ENCODE measurements around the gene MTNR1A. TPM values are rescaled to one million over a fixed set of nuclear protein-coding genes. Genes with fewer than 3 reads are reported as not detected.
"Not testable (repeated sequence)": the region's sequence is repeated elsewhere in the genome, so short reads cannot be mapped to it uniquely, and the experiment has no call there.

MTNR1A gene
- total and polyA plus RNA-seq, 7 donors: not detected

- intact Hi-C loops (cut with DNase I): no loop called here
- Histone ChIP-seq H3K4me1 (no peaks in the 10 kb centered on the region), H3K27me3 (ENCODE audit: insufficient read depth in 3 of 3, low read length in 2 of 3) (no peaks in the 10 kb centered on the region), H3K4me3 (no peak overlapping the region), H3K36me3 (ENCODE audit: insufficient read depth in 1 of 2, low read depth in 1 of 2) (no peaks in the 10 kb centered on the region), H3K27ac (no peak overlapping the region), H3K9me3 (no peaks in the 10 kb centered on the region)
- no peak for DNase-seq
- TF ChIP-seq, protein P1, sequence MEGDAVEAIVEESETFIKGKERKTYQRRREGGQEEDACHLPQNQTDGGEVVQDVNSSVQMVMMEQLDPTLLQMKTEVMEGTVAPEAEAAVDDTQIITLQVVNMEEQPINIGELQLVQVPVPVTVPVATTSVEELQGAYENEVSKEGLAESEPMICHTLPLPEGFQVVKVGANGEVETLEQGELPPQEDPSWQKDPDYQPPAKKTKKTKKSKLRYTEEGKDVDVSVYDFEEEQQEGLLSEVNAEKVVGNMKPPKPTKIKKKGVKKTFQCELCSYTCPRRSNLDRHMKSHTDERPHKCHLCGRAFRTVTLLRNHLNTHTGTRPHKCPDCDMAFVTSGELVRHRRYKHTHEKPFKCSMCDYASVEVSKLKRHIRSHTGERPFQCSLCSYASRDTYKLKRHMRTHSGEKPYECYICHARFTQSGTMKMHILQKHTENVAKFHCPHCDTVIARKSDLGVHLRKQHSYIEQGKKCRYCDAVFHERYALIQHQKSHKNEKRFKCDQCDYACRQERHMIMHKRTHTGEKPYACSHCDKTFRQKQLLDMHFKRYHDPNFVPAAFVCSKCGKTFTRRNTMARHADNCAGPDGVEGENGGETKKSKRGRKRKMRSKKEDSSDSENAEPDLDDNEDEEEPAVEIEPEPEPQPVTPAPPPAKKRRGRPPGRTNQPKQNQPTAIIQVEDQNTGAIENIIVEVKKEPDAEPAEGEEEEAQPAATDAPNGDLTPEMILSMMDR (IDR thresholded peaks at IDR 0.05): no peak
- ATAC-seq: no peak
- 94 to 95% (median 94%) methylated on average over 21 of the region's 21 CpGs for WGBS, 3 donors
Observed at GRCh38 chr4:186534056-186534455, 21.3 kb downstream of the MTNR1A start.

GRCh38 chr4:186523927-186524326 is 31.4 kb downstream of the MTNR1A start:
- H3K4me1 ChIP-seq; H3K27me3 ChIP-seq (ENCODE audit: insufficient read depth in 3 of 3, low read length in 2 of 3); H3K36me3 ChIP-seq (ENCODE audit: insufficient read depth in 1 of 2, low read depth in 1 of 2); ATAC-seq; DNase-seq; intact Hi-C loops (cut with DNase I); H3K4me3 ChIP-seq; H3K27ac ChIP-seq; H3K9me3 ChIP-seq: not testable (repeated sequence)
- 90 to 96% (median 95%) methylated on average over 4 of the region's 4 CpGs for WGBS, 3 donors

- Histone ChIP-seq H3K27me3 (ENCODE audit: insufficient read depth in 3 of 3, low read length in 2 of 3) (no peaks in the 10 kb centered on the region), H3K36me3 (ENCODE audit: insufficient read depth in 1 of 2, low read depth in 1 of 2) (no peaks in the 10 kb centered on the region), H3K4me3 (no peak overlapping the region), H3K27ac (no peak overlapping the region), H3K4me1 (no peaks in the 10 kb centered on the region), H3K9me3 (no peaks in the 10 kb centered on the region)
- TF ChIP-seq, protein P1 (IDR thresholded peaks at IDR 0.05): no peak
- DNase-seq (no peak), ATAC-seq (no peak)
- 56 to 63% (median 61%) methylated on average over 4 of the region's 4 CpGs for WGBS, 3 donors
- intact Hi-C loops (cut with DNase I): no loop called here
Observed at GRCh38 chr4:186516287-186516686, 39.1 kb downstream of the MTNR1A start.

DNA sequence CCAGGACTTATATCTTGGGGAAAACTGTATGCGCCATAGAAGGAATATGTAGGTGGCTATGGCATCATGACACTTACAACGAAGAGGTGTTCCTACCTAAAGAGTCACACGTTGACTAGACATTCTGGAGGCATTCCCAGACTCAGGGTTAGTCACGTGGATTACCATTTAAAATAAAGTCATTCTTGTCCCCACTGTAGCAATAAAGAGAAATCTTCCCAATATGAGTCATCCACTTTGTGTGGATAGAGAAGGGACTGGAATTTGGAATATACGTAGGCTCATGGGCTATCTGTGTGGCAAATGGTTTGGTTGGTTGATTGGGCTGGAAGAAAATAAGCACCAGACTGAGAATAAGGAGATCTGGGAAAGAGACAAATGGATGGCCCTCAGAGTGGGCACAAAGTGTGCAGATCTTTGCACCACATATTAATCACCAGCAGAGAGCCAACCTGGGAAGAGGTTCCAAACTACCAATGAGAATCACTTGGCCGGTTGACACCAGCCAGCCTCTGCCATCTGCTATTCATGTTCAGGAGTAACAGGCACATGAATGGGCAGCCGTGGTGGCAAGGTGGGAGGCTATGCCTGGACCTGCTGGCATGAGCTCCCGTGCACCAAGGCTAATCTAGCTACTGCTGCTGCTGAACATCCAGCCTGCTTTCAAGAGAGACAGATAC is 41.0 kb downstream of the MTNR1A start:
- Histone ChIP-seq H3K4me1 (no peaks in the 10 kb centered on the region), H3K36me3 (ENCODE audit: insufficient read depth in 1 of 2, low read depth in 1 of 2) (no peaks in the 10 kb centered on the region), H3K27ac (no peak overlapping the region), H3K27me3 (ENCODE audit: insufficient read depth in 3 of 3, low read length in 2 of 3) (no peaks in the 10 kb centered on the region), H3K4me3 (no peak overlapping the region), H3K9me3 (no peaks in the 10 kb centered on the region)
- 78 to 80% (median 79%) methylated on average over 8 of the region's 8 CpGs for WGBS, 3 donors
- DNase-seq: no peak
- ATAC-seq: no peak
- TF ChIP-seq, protein P1 (IDR thresholded peaks at IDR 0.05): no peak
- intact Hi-C loops (cut with DNase I): no loop called here

DNA sequence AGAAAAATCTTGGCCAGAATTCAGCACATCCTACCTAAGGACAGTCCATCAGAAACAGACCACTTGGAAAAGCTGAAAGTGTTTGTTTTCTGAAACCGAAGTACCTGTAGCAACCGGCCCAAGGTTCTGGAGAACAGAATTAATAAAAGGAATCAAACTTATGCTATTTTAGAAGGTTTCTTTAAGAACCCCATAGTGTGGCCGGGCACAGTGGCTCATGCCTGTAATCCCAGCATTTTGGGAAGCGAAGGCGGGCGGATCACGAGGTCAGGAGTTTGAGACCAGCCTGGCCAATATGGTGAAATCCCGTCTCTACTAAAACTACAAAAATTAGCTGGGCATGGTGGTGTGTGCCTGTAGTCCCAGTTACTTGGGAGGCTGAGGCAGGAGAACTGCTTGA is 50.6 kb downstream of the MTNR1A start:
- H3K27me3 ChIP-seq (ENCODE audit: insufficient read depth in 3 of 3, low read length in 2 of 3); intact Hi-C loops (cut with DNase I); H3K4me1 ChIP-seq; H3K36me3 ChIP-seq (ENCODE audit: insufficient read depth in 1 of 2, low read depth in 1 of 2); DNase-seq; H3K9me3 ChIP-seq; ATAC-seq; H3K27ac ChIP-seq; H3K4me3 ChIP-seq: not testable (repeated sequence)
- 94 to 95% (median 94%) methylated on average over 8 of the region's 8 CpGs for WGBS, 3 donors

GRCh38 chr4:186502231-186502630 is 53.1 kb downstream of the MTNR1A start:
- intact Hi-C loops (cut with DNase I): no loop called here
- Histone ChIP-seq H3K27me3 (ENCODE audit: insufficient read depth in 3 of 3, low read length in 2 of 3) (no peaks in the 10 kb centered on the region), H3K36me3 (ENCODE audit: insufficient read depth in 1 of 2, low read depth in 1 of 2) (no peaks in the 10 kb centered on the region), H3K4me3 (no peak overlapping the region), H3K27ac (no peak overlapping the region), H3K4me1 (no peaks in the 10 kb centered on the region), H3K9me3 (no peaks in the 10 kb centered on the region)
- 74 to 81% (median 77%) methylated on average over 2 of the region's 2 CpGs for WGBS, 3 donors
- TF ChIP-seq, protein P1 (IDR thresholded peaks at IDR 0.05): no peak
- ATAC-seq: no peak
- DNase-seq: no peak
